Femur (tissue), 1 donor: ENCODE measurements around the gene AFG1L.
"Not testable (repeated sequence)": the region's sequence is repeated elsewhere in the genome, so short reads cannot be mapped to it uniquely, and the experiment has no call there.

Experiments
- DNase-seq: peaks from one replicate; pipeline ENCODE4 v3.0.0-alpha.2; 2017

AFG1L gene

GRCh38 chr6:108291091-108291490 is 3.8 kb upstream of the AFG1L start:
- DNase-seq: no peak

DNA sequence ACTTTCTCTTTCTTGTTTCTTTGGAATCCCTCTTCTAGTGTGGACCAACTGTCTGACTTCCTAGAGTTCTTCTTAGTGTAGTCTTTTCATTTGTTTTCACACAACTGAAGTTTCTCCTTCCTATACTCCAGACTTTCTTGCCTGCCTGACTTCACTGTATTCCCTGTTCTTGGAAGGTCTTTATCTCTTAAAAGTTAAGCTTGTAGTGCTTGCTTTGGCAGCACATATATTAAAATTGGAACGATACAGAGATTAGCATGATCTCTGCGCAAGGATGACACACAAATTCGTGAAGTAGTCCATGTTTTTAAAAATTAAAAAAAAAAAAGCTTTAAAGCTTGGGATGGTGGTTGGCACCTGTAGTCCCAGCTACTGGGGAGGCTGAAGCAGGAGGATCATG is 2.3 kb upstream of the AFG1L start:
- not testable (repeated sequence) for DNase-seq

DNA sequence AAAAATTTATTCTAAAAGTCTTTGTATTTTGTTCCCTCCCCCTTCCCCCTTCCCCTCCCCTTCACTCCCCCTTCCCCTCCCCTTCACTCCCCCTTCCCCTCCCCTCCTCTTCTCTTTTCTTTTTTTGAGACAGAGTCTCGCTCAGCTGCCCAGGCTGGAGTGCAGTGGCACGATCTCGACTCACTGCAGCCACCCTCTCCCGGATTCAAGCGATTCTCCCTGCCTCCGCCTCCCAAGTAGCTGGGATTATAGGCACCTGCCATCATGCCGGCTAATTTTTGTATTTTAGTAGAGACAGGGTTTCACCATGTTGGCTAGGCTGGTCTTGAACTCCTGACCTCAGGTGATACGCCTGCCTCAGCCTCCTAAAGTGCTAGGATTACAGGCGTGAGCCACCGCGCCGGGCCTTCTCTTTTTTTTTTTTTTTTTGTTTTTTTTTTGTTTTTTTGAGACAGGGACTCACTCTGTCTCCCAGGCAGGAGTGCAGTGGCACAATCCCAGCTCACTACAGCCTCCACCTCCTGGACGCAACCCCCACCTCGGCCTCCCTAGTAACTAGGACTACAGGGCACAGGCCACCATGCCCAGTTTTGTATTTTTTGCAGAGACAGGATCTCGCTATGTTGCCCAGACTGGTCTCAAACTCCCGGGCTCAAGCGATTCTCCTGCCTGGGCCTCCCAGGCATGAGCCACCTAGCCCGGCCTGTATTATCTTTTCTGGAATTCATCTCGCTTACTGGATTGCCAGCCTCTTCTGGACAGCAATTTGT is 1.1 kb upstream of the AFG1L start:
- DNase-seq: no peak

GRCh38 chr6:108294297-108294726 is 542 bp upstream of the AFG1L start:
- DNase-seq: peak; percentile 17

DNA sequence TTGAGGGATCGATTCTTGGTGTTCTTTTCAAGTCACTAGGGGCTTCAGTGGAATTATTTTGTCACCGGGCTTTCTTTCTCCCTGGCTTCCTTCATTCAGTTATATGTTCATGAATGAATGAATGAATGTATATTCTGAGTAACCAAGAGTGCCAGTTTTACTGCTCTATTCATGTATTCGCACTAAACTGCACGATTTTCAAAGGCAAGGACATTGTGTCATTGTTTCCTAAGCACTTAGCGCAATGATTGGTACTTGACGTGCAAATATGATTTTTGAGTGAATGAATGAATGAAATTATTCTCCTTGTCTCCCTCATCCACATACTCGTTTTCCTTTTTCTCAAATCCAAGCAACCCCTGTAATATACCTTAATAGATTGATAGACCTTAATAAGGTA is 822 bp downstream of the AFG1L start:
- no peak for DNase-seq

- DNase-seq: no peak
Observed at GRCh38 chr6:108302386-108302785, 7.5 kb downstream of the AFG1L start.

DNA sequence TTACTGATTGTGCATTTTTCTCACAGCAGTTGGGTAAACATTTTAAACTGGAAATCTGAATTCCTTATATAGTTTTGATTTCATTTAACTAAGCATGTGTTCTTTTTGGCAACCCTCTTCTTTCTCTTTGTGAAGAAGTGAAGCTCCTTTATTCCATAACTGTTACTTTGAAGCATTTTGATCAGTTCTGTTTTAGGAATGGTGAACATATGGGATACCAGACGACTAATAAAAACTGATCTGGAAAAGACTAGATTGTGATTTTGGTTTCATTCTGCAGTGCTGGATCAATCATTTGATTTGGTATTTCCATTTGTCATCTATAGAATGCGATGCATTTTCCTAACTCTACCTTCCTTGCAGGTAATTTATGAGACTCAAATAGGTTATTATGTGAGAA is 9.8 kb downstream of the AFG1L start:
- no peak for DNase-seq

GRCh38 chr6:108308641-108309040 is 13.8 kb downstream of the AFG1L start:
- DNase-seq: not testable (repeated sequence)

DNA sequence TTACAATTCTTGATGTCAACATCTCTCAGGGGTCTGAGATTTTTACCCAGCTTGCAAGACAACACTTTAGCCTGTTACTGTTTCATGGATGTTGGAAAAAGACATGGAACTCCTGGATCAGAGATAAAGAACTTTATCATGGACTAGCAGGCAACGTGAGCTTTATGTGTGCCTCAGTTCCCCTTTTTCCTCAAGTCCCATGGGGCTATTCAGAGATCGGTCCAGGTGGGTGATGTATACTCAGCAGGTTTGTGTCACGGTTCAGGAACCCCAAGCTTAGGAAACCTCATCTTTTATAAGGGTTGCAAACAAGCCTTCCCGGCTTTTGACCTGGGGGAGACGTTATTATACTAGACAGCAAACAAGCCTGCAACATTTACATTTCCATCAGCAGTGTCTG is 15.0 kb downstream of the AFG1L start:
- DNase-seq: no peak

DNA sequence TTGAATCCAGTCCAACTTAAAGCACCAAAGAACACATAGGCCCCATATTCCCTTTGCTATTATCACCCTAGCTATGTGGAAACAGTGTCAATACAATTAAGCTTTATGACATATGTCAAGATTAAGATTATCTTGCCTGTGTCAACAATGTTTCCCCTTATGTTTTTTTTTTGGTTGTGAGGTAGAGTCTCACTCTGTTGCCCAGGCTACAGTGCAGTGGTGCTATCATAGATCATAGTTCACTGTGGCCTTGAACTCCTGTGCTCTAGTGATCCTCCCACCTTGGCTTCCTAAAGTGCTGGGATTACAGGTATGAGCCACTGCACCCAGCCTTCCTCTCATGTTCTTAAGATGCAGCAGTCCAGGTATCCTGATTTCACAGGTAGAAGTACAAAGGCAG is 17.8 kb downstream of the AFG1L start:
- DNase-seq: no peak

- no peak for DNase-seq
Observed at GRCh38 chr6:108321253-108321747, 26.4 kb downstream of the AFG1L start.

GRCh38 chr6:108322728-108323127 is 27.9 kb downstream of the AFG1L start:
- DNase-seq: no peak

DNA sequence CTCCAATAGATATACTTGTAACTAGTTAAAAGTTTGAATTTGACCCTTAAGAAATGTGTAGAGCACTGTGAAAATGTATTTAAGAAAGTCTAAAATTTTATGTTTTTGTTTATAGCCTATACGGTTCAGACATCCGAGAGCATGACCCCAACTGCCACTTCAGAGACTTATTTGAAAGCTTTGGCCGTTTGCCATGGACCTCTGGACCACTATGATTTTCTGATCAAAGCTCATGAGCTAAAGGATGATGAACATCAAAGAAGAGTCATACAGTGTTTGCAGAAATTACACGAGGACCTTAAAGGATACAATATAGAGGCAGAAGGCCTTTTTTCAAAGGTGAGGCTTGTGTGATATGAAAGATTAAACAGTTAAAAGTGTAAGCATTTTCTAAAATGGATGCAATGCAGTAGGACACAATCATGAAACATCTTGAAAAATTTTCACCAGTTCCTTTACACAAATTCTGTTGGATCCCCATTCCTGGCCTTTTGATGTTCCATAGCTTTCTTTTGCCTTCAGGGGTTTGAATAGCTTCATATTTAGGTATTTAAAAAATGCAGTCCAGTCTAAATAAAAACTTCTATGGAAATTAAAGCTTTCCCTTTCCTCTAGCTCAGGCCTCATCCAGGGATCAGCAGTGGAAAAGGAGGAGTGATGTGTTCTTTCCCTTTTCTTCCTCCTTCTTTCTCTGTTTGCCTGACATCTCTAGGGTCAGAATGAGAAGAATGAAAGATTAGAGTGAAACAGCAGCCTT is 29.0 kb downstream of the AFG1L start:
- no peak for DNase-seq

DNA sequence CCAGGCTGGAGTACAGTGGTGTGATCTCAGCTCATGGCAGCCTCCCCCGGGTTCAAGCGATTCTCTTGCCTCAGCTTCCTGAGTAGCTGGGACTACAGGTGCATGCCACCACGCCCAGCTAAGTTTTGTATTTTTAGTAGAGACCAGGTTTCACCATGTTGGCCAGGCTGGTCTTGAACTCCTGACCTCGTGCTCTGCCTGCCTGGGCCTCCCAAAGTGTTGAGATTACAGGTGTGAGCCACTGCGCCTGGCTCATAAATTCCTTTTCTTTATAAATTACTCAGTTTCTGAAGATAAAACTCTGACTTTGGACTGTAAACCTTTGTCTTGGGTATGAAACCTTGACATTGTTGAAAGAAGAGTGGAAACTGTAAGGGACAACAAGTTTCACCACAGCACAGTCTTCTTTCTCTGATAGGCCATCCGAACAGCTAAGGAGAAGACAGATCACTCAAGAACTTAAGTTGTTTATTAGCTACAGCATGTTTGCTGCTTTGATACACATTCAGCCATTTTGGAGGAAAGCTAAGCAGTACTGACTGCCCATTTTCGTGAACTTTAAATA is 35.4 kb downstream of the AFG1L start:
- not testable (repeated sequence) for DNase-seq

- DNase-seq: no peak
Observed at GRCh38 chr6:108330806-108331205, 36.0 kb downstream of the AFG1L start.

GRCh38 chr6:108331982-108332381 is 37.1 kb downstream of the AFG1L start:
- no peak for DNase-seq

DNA sequence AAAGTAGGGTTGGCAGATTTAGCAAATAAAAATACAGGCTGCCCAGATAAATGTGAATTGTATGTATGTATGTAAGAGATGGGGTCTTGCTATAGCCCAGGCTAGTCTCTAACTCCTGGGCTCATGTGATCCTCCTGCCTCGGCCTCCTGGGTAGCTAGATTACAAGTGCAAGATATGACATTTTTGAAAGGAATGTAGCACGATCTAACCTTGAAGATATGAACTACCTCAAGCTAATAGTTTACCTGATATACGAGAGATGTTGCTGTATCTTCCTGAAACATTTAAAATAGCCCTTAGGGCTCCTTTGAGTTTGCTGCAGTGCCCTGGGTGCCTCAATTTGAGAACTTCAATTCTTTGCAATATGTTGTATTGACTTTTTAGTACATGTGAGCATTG is 42.1 kb downstream of the AFG1L start:
- DNase-seq: no peak

DNA sequence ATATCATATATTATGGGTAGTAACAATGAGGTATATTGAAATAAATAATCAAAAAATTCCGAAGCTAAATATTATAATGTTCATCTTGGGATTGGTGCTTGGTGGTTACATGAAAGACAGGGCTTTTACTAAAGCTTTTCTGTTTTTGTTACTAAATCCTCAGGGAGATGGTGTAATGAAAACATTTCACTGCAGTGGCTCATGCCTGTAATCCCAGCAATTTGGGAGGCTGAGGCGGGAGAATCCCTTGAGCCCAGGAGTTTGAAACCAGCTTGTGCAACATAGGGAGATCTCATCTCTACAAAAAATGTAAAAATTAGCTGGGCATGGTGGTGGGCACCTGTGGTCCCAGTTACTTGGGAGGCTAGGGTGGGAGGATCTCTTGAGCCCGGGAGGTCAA is 42.9 kb downstream of the AFG1L start:
- DNase-seq: no peak

GRCh38 chr6:108341372-108341771 is 46.5 kb downstream of the AFG1L start:
- DNase-seq: no peak

DNA sequence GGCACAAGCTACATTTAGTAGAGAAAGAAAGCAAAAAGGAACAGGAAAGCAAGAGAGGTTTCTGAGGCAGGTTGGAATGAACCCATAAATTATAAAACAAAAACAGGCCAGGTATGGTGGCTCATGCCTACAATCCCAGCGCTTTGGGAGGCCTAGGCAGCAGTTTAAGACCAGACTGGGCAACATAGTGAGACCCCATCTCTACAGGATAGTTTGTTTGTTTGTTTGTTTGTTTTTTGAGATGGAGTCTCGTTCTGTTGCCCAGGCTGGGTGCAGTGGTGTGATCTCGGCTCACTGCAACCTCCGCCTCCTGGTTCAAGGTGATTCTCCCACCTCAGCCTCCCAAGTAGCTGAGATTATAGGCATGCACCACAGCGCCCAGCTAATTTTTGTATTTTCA is 49.0 kb downstream of the AFG1L start:
- DNase-seq: no peak

DNA sequence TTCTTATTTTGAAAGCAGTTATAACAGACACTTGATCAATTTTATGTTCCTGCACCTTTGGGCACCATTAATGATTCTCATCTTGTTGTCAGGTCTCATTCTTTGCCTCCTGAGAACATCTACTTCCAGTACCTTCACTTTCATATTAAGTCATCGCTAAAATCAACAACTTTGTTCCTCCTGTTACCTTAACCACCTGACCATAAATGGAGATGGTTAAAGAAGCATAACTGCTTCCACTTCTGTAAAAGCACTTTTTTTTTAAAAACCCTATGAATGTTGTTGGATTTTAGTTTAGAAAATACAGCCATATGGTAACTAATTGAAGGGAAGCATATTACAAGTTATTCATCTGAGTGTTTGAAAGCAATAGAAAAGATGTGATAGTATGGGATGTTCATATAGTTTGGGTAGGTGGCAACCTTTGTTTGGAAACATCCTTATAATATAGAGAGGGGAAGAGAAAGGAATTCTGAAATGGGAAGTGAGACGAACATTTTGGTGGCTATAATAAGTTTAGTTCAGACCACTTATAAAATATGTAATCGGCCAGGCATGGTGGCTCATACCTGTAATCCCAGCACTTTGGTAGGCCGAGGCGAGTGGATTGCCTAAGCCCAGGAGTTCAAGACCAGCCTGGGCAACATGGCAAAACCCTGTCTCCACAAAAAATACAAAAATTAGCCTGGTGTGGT is 53.9 kb downstream of the AFG1L start:
- DNase-seq: no peak

- no peak for DNase-seq
Observed at GRCh38 chr6:108350528-108350927, 55.7 kb downstream of the AFG1L start.

DNA sequence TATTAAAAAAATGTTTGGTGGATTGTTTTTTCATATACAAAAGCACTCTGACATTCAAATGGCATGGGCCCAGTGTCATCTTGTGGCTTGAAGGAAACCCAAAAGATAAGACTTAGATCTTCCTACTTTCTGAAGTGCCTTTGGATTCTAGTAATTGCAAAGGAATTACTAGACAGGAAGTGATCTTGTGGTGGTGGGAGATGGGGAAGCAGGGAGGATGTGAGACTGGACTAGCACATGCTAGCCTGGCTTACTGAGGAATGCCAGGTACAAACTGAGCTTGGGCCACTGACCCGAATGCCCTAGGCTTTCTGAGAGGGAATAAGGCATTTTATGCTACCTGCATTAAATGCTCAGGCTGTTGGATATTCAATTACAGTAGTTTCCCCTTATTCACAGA is 59.0 kb downstream of the AFG1L start:
- no peak for DNase-seq
